Activated CD4-positive, CD25-positive, alpha-beta regulatory T cell treated with anti-CD3 and anti-CD28 coated beads, Interleukin-2, amount 50 U/mL, for 72 hours (primary cell): Measurements from ENCODE around the gene VPS35.
"Not testable (repeated sequence)": the region's sequence is repeated elsewhere in the genome, so short reads cannot be mapped to it uniquely, and the experiment has no call there.

Experiments
- DNase-seq: peaks from one replicate; pipeline ENCODE4 v3.0.0; 2021

Gene VPS35

DNA sequence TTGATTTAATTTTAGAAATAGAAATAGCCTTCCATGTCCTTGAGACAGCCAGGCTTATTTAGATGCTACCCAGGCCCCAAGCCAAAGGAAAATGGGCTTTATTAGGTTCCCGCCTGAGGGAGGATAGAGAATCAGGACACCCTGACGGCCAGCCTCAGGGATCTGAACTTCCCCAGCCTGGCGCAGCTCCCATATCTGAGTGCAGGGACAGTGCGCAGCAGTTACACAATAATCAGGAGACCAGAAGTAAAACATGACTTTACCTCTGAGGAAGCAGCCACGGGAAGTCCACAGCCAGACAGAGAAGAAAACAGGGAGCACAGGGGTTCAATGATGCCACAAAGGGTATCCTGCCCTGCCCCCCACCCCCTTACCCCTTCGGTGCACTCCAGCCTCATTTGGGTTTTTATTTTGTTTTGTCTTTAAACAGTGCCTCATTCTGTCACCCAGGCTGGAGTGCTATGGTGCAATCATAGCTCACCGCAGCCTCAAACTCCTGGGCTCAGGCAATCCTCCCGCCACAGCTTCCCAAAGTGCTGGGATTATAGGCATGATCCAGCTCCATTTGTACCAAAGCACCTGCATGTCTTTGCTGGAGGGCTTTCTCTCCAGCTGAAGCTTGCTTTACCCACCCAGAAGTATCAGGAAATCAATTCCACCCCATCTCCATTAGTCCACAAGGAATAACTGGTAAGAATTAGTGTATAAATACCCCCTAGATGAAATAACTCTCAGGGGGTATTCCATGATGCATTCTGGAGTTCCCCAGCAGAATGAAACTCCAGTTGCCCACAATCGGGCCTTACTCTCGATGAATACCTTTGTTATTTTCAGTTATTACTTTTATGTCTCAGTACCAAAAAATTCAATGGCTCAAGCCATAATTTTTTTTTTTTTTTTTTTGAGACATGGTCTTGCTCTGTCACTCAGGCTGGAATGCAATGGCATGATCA, 22.4 kb upstream of the VPS35 start:
- DNase-seq, result no peak

- DNase-seq, result no peak
These were observed 20.6 kb upstream of the VPS35 start for GRCh38 chr16:46709469-46710005.

DNA sequence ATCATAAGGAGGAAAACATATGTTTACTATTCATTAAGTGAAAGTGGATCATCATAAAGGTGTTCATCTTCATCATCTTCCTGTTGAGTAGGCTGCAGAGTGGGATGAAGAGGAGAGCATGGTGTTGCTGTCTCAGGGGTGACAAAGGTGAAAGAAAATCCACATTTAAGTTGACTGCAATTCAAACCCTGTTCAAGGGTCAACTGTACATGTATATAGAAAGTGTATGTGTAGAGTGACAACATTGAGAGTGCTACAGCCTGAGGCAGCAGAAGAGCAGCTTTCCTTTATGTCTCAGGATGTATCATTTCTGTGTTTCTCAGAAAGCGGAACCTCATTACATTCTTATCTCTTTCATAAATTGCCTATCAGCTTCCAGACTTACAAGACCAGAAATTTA, 17.7 kb upstream of the VPS35 start:
- no peak for DNase-seq

GRCh38 chr16:46702030-46702429, 13.1 kb upstream of the VPS35 start:
- DNase-seq, result no peak

- DNase-seq, result no peak
These were observed 12.6 kb upstream of the VPS35 start for GRCh38 chr16:46701615-46702014.

DNA sequence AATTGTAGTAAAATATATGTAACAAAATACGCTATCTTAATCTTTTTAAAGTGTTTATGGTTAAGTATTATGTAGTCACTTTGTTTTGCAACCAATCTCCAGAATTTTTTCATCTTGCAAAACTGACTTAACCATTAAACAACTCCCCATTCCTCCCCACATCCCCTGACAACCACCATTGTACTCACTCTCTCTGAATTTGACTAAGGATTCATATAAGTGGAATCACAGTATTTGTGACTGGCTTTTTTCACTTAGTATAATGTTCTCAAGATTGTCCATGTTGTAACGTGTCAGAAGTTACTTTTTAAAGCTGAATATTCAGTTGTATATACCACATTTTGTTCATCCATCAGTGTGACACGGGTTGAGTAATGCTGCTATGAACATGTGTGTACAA, 11.1 kb upstream of the VPS35 start:
- no peak for DNase-seq

DNA sequence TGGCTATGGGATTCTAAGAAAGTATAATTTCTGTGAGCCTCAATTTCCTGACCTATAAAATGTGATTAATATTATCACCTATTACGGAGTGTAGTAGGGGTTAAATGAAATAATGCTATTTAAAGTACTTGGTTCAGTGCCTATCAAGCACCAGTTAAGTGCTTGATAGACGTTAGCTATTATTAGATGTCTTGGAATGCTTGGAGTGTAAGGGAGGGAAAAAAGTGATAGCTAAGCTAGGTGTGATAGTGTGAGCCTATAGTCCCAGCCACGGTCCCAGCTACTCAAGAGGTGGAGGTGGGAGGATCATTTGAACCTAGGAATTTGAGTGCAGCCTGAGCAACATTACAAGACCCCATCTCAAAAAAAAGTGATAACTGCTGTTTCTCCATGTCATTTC, 8.0 kb upstream of the VPS35 start:
- DNase-seq, result no peak

- no peak for DNase-seq
These were observed 7.0 kb upstream of the VPS35 start for GRCh38 chr16:46695937-46696336.

GRCh38 chr16:46693598-46693997, 4.6 kb upstream of the VPS35 start:
- DNase-seq, result no peak

DNA sequence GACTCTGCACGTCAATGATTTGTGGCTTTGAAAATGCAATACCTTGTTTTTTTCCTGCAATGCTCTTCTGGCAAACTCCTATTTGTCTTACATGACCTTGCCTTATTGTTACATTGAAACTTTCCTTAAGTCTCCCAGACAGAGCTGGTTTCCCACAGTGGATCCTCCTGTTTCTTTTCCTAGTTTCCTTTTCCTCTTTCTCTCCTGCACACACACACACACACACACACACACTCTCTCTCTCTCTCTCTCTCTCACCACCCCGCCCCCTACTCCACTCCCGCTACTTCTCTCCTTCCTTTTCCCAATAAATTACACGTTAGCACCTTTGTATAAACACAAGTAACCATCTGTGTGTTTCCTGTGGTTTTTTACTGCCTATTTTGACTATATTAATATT, 2.7 kb upstream of the VPS35 start:
- no peak for DNase-seq

GRCh38 chr16:46690281-46691178, 1.6 kb upstream of the VPS35 start:
- DNase-seq, result no peak

DNA sequence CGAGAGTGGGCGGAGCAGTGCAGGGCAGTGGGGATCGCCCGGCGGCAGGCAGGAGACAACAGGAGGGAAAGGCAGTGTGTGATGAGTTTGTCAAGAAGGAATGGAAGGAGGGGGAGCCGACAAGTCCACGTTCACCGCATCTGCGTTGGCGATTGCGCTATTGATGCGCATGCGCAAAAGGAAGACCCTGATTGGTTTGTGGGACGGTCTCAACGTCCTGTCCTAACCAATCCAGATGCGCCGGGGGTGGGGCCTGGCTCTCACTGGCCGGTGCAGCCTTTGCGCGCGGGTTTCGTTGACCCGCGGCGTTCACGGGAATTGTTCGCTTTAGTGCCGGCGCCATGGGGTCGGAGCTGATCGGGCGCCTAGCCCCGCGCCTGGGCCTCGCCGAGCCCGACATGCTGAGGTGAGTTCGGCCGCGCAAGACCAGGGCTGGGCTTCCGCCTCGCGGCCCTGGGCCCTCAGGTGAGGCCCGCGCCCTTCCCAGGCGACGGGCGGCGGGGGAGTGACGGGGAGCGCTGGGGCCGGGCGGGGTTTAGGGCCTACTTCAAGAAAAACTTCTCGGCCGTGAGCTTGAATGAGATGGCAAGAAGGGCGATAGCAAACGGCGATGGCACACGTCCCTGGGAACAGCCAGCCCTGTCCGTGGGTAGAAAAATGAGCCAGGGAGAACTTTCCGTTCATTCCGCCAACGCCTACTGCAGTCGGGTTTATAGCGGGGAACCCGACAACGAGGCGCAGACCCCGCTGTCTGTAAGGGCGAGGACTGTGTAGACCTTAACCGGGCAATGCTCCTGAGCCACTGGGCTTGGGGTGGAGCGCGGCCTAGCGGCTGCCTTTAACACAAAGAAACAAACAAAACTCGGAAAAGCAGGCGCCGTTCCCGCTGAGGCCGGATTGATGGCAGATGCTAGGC, 645 bp upstream of the VPS35 start, which contains the start of gene ORC6:
Gene ORC6, plus strand, starts transcription at position 295 of the 916 bp plus-strand sequence. Its CDS starts 47 bp downstream, at position 342.
- peak; percentile 96 for DNase-seq

- no peak for DNase-seq
These were observed 801 bp downstream of the VPS35 start for GRCh38 chr16:46688101-46688653.

- no peak for DNase-seq
These were observed 1.5 kb downstream of the VPS35 start for GRCh38 chr16:46687486-46687885.

DNA sequence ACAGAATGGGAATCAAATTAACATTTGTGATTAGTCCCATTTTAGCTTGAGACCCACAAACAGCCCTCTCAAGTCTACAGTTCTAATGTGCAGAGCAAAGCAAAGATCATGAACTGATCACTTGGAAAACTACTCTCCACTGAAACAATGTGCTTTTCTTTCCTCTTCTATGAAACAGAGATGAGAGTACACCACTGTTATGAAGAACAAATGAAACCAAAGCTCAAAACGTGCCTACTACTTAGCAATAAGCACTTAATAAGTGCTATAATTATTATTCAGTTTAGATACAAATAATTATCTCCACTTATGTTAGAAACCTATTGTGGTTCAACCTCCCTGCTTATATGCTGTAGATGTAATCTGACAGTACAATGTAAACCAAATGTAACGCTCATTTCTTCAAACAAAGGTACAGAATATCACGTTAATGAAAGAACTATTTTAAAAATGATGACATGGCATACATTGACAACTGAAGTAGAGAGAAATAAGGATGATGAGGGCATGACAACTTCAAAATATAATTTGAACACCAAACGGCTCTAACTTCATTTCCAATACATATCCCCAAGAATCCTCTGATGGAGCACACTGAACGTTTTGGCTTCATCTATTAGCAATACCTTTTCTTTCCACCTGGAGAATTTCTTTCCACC, 2.0 kb downstream of the VPS35 start:
- no peak for DNase-seq

DNA sequence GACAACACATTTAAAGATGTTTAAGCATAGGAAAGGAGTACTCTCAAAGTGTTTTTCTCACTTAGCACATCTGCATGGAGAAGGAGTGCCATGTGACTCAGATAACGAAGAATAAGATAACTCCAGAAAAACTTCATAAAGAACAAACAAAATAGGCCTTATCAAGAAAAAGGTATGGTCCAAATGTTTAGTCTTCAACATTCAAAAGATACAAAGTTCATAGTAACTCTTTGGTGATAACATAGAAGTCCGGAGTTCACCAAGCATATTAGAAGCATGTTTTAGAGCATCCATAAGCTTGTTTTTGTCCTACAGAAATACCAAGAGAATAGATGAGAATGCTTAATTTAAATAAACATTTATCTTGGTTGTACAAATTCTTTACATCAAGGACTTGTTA, 7.1 kb downstream of the VPS35 start:
- DNase-seq, result not testable (repeated sequence)

DNA sequence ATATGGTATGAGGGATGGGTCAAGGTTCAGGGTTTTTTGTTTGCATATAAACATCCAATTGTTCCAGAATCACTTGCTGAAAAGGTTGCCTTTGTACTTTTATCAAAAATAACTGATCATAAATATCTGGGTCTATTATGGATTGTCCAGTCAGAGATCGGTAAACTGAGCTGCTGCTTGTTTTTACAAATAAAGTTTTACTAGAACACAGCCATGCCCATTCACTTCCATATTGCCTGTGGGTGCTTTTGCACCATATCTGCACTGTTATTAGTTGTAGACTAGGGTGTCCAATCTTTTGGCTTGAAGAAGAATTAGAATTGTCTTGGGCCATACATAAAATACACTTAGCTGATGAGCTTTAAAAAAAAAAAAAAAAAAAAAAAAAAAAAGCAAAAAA, 11.0 kb downstream of the VPS35 start:
- not testable (repeated sequence) for DNase-seq

DNA sequence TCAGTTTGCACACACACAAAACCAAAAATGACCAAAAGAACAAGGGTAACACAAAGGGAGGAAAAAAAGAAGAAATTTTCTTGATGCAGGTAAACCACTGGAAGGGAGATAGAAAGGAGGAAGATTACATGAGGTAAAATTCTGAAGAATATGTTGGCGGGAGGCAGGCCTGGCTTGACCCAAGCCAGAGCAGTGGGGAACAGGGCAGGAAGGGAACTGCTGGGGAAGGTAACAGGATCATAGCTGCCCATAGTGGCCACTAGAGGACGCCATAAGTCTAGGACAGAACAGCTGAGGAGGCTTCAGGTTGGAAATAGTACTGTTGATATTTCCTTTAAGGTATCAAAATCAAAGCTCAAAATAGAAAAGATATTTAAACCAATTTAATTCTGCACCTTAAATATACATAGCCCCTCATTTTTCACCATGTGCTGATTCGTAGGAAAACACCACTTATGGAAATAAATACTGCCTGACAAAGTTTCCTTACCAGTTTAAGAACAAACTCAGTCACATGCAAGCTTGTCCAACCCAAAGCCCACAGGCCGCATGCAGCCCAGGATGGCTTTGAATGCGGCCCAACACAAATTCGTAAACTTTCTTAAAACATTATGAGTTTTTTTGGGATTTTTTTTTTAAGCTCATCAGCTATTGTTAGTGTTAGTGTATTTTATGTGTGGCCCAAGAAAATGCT, 15.5 kb downstream of the VPS35 start:
- DNase-seq, result peak; percentile 34

GRCh38 chr16:46662123-46662522, 26.9 kb downstream of the VPS35 start:
- no peak for DNase-seq

- no peak for DNase-seq
These were observed 30.1 kb downstream of the VPS35 start for GRCh38 chr16:46658925-46659324.

GRCh38 chr16:46651305-46651704, 37.7 kb downstream of the VPS35 start:
- DNase-seq, result no peak
